ENCODE data around the gene LRRC71. TPM values are rescaled to one million over a fixed set of nuclear protein-coding genes. Genes with fewer than 3 reads are reported as not detected.
A peak's percentile ranks its signal among the peaks of the same experiment; 100 is the strongest.

The LRRC71 gene
- polyA plus RNA-seq, 3 donors, result not detected

GRCh38 chr1:156898971-156899664, 21.3 kb upstream of the LRRC71 start:
- Mint-ChIP-seq H3K27ac (no peak overlapping the region), H3K4me1 (peaks cover 14% of the 10 kb centered on the region), H3K4me3 (no peak overlapping the region), H3K9me3 (peaks cover 0 to 3% (median 0%) of the 10 kb centered on the region in 7 donors), H3K36me3 (peaks cover 0 to 5% of the 10 kb centered on the region in 2 donors), H3K27me3 (ENCODE audit: low read depth in 3 of 3) (peaks cover 25 to 29% (median 27%) of the 10 kb centered on the region in 3 donors)
- WGBS (ENCODE audit: insufficient coverage), result 83% methylated on average over 7 of the region's 12 CpGs
- Histone ChIP-seq H3K9ac (ENCODE audit: insufficient read depth, low read length, poor library complexity, severe bottlenecking) (no peak overlapping the region), H2AFZ (ENCODE audit: insufficient read depth, low read depth, low read length, poor library complexity, severe bottlenecking) (peak overlapping the region; percentile 52), H3K36me3 (replicated peaks in 1 of 2; ENCODE audit: control insufficient read depth in 1 of 2, insufficient read depth in 2 of 2, low read length in 2 of 2) (no peaks in the 10 kb centered on the region), H3K4me3 (replicated peaks in 1 of 3; ENCODE audit: low read depth in 2 of 3, low read length in 3 of 3) (no peak overlapping the region), H3K27me3 (ENCODE audit: control insufficient read depth in 2 of 2, insufficient read depth in 2 of 2, low read length in 2 of 2) (peaks cover 6 to 15% of the 10 kb centered on the region in 2 donors), H3K9me3 (replicated peaks in 1 of 2; ENCODE audit: control insufficient read depth in 1 of 2, insufficient read depth in 1 of 2, low read length in 2 of 2) (no peaks in the 10 kb centered on the region), H3K4me1 (ENCODE audit: control insufficient read depth in 1 of 2, insufficient read depth in 2 of 2, low read length in 2 of 2) (peaks cover 8 to 9% of the 10 kb centered on the region in 2 donors), H3K27ac (ENCODE audit: low read depth in 1 of 2, low read length in 2 of 2) (no peak overlapping the region), H3K79me2 (ENCODE audit: insufficient read depth, low read length) (no peaks in the 10 kb centered on the region), H3K4me2 (replicated peaks; ENCODE audit: extremely low read depth, low read length, poor library complexity, severe bottlenecking) (no peak overlapping the region), H4K20me1 (ENCODE audit: insufficient read depth, low read length) (no peaks in the 10 kb centered on the region)
- no peak for DNase-seq
- no peak for TF ChIP-seq CTCF (IDR thresholded peaks at IDR 0.05)
- intact Hi-C loops (cut with micrococcal nuclease), result loop anchor here in 1 of 2 donors (10.0 kb wide), 1 partner anchor 84 kb away; the partner anchor contains the start of gene SH2D2A

DNA sequence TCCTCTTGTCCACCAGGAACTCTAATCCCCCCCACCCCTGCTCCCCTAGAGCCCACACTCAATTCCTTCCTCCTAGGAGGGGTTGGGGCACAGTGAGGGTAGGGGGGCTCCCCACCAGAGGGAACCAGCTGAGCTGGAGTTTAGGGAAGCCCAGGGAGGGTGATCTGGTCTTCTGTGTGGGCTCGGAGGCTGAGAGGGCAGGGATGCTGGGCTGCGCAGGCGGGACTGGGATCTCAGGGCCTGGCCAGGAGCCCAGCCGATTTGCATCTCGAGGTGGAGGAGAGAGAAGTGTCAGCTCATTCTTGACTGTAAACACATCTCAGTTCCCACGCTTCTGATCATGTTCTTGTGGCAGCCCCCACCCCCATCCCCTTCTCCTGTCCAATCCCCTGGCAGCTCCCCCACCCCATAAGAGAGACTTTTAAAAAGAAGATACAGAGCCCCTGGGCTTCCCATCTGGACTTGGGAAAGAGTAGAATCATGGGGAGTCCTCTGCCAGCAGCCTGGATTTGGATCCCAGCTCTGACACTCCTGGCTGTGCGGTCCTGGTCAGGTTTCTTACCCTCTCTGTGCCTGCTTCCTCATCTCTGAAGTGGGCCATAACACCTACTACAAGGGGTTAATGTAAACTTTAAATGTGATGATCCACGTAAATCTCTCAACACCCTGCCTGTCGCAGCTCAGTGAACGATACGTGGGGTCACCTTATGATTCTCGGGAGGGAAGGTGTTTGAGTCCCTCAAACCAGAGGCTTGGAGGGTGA, 20.3 kb upstream of the LRRC71 start:
- Histone ChIP-seq H3K4me2 (replicated peaks; ENCODE audit: extremely low read depth, low read length, poor library complexity, severe bottlenecking) (no peak overlapping the region), H4K20me1 (ENCODE audit: insufficient read depth, low read length) (no peaks in the 10 kb centered on the region), H3K27me3 (ENCODE audit: control insufficient read depth in 2 of 2, insufficient read depth in 2 of 2, low read length in 2 of 2) (peaks cover 0 to 6% of the 10 kb centered on the region in 2 donors), H3K79me2 (ENCODE audit: insufficient read depth, low read length) (no peaks in the 10 kb centered on the region), H3K9me3 (replicated peaks in 1 of 2; ENCODE audit: control insufficient read depth in 1 of 2, insufficient read depth in 1 of 2, low read length in 2 of 2) (no peaks in the 10 kb centered on the region), H3K27ac (ENCODE audit: low read depth in 1 of 2, low read length in 2 of 2) (no peak overlapping the region), H3K4me1 (ENCODE audit: control insufficient read depth in 1 of 2, insufficient read depth in 2 of 2, low read length in 2 of 2) (peaks cover 8 to 9% of the 10 kb centered on the region in 2 donors), H3K36me3 (replicated peaks in 1 of 2; ENCODE audit: control insufficient read depth in 1 of 2, insufficient read depth in 2 of 2, low read length in 2 of 2) (no peaks in the 10 kb centered on the region), H3K4me3 (replicated peaks in 1 of 3; ENCODE audit: low read depth in 2 of 3, low read length in 3 of 3) (no peak overlapping the region), H2AFZ (ENCODE audit: insufficient read depth, low read depth, low read length, poor library complexity, severe bottlenecking) (no peak overlapping the region), H3K9ac (ENCODE audit: insufficient read depth, low read length, poor library complexity, severe bottlenecking) (no peak overlapping the region)
- Mint-ChIP-seq H3K36me3 (no peaks in the 10 kb centered on the region), H3K27me3 (ENCODE audit: low read depth in 3 of 3) (peaks cover 17 to 19% (median 19%) of the 10 kb centered on the region in 3 donors), H3K4me1 (peaks cover 14% of the 10 kb centered on the region), H3K27ac (no peak overlapping the region), H3K4me3 (peak overlapping the region in 1 of 2 donors; percentile 59), H3K9me3 (no peaks in the 10 kb centered on the region)
- no peak for DNase-seq
- no peak for TF ChIP-seq CTCF (IDR thresholded peaks at IDR 0.05)
- 92% methylated on average over 6 of the region's 12 CpGs for WGBS (ENCODE audit: insufficient coverage)
- intact Hi-C loops (cut with micrococcal nuclease), result loop anchor here in 1 of 2 donors (10.0 kb wide), 1 partner anchor 85 kb away; the partner anchor contains the start of gene SH2D2A
